GM19023 (cell line): ENCODE results near the gene SLITRK3.
"Not testable (repeated sequence)": the region's sequence is repeated elsewhere in the genome, so short reads cannot be mapped to it uniquely, and the experiment has no call there.

Experiments used
- ATAC-seq: cut with Tn5 transposase; IDR thresholded peaks from one replicate; pipeline ENCODE4 v1.9.1; 2021; ENCODE audit warnings: mild to moderate bottlenecking, moderate library complexity; ENCODE audit not compliant: unreplicated experiment

SLITRK3 gene

GRCh38 chr3:165193366-165194254 lies 2.6 kb downstream of the SLITRK3 start:
- ATAC-seq = no peak

GRCh38 chr3:165192610-165193192 lies 3.5 kb downstream of the SLITRK3 start:
- no peak for ATAC-seq

GRCh38 chr3:165191491-165191890 lies 4.7 kb downstream of the SLITRK3 start:
- no peak for ATAC-seq

GRCh38 chr3:165188452-165188851 lies 7.7 kb downstream of the SLITRK3 start:
- ATAC-seq = no peak

- ATAC-seq = peak; percentile 97
Observed at GRCh38 chr3:165185707-165186327, 10.4 kb downstream of the SLITRK3 start.

GRCh38 chr3:165181556-165181955 lies 14.6 kb downstream of the SLITRK3 start:
- no peak for ATAC-seq

GRCh38 chr3:165170236-165170635 lies 25.9 kb downstream of the SLITRK3 start:
- no peak for ATAC-seq

- no peak for ATAC-seq
Observed at GRCh38 chr3:165169368-165169767, 26.8 kb downstream of the SLITRK3 start.

GRCh38 chr3:165162883-165163282 lies 33.3 kb downstream of the SLITRK3 start:
- ATAC-seq = no peak

- no peak for ATAC-seq
Observed at GRCh38 chr3:165159760-165160421, 36.3 kb downstream of the SLITRK3 start.

- ATAC-seq = no peak
Observed at GRCh38 chr3:165158011-165158410, 38.2 kb downstream of the SLITRK3 start.

- ATAC-seq = no peak
Observed at GRCh38 chr3:165156757-165157420, 39.3 kb downstream of the SLITRK3 start.

GRCh38 chr3:165148876-165149441 lies 47.2 kb downstream of the SLITRK3 start:
- no peak for ATAC-seq

GRCh38 chr3:165144271-165144670 lies 51.9 kb downstream of the SLITRK3 start:
- no peak for ATAC-seq

GRCh38 chr3:165139918-165140317 lies 56.3 kb downstream of the SLITRK3 start:
- not testable (repeated sequence) for ATAC-seq
